Measurements from ENCODE around the gene SLC10A4.
A peak's percentile ranks its signal among the peaks of the same experiment; 100 is the strongest.
"Not testable (repeated sequence)": the region's sequence is repeated elsewhere in the genome, so short reads cannot be mapped to it uniquely, and the experiment has no call there.

Gene SLC10A4

DNA sequence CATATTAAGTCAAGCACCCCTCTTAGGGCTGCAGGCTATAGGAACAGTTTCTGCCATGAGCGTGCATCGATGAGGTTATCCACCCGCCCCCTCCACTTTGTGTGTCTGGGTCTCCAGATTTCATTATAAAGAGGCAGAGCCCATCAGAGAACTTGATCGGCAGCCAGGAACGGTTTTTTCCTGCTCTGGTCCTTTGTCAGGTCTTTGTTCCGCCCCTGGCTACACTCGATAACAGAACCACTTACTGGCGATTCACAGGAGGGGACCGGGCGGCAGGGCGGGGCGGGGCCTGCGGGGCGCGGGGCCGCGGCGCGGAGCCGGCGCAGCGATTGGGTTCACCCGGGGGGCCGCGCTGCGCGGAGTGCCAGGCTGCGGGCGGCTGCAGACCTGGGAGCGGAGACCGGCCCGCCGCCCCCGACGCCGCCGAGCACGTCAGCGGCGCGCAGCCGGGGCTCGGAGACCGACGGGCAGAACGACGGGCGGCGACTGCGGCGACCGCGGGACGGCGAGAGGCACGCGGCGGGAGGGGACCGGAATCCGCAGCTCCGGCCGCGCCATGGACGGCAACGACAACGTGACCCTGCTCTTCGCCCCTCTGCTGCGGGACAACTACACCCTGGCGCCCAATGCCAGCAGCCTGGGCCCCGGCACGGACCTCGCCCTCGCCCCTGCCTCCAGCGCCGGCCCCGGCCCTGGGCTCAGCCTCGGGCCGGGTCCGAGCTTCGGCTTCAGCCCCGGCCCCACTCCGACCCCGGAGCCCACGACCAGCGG, at the start of gene SLC10A4:
TSS of gene SLC10A4 (plus strand) at position 338 of the 771 bp plus-strand sequence. CDS start at position 557, 219 bp downstream.
- peak; percentile 63 for DNase-seq (ENCODE audit: low read depth, low spot score)

DNA sequence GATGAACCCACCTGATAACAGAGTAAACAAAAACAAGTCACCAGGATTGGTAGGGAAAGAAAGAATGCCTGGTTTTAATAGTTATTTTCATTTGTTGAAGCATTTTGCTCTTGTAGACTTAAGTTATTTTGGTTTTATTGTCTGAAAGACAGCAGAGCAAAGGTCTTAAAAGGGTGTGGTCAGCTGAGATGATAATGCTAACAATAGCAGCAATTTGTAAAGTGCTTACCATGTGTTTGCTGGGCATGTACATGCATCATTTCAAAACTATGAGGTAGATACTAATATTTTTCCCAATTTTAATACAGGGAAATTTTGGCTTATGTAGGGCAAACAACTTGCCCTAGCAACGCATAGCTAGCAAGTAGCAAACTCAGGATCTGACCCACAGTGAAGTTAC, 46.8 kb upstream of the SLC10A4 start:
- no peak for DNase-seq (ENCODE audit: low read depth, low spot score)

- no peak for DNase-seq (ENCODE audit: low read depth, low spot score)
These were observed 43.2 kb upstream of the SLC10A4 start for GRCh38 chr4:48439988-48440387.

- DNase-seq (ENCODE audit: low read depth, low spot score): not testable (repeated sequence)
These were observed 42.2 kb upstream of the SLC10A4 start for GRCh38 chr4:48440914-48441313.

- no peak for DNase-seq (ENCODE audit: low read depth, low spot score)
These were observed 37.4 kb upstream of the SLC10A4 start for GRCh38 chr4:48445704-48446103.

GRCh38 chr4:48446642-48447041, 36.5 kb upstream of the SLC10A4 start:
- DNase-seq (ENCODE audit: low read depth, low spot score): no peak

DNA sequence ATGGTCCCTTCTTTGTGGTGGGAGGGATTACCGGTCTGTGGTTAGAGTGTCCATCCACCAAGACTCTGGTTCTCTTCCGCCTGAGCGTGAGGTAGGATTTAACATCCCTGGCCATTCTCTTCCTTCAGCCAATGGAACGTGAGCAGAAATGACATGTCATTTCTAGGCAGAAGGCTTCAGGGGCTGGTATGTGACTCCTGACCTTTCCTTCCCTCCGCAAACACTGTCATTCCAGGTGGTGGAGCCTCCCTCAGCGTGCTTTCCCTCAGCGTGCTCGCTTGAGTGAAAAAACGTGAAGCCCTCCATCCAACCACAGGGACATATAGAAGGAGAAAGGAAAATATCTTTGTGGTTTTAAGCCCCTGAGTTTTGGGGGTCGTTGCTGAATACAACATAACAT, 34.0 kb upstream of the SLC10A4 start:
- DNase-seq (ENCODE audit: low read depth, low spot score): no peak

DNA sequence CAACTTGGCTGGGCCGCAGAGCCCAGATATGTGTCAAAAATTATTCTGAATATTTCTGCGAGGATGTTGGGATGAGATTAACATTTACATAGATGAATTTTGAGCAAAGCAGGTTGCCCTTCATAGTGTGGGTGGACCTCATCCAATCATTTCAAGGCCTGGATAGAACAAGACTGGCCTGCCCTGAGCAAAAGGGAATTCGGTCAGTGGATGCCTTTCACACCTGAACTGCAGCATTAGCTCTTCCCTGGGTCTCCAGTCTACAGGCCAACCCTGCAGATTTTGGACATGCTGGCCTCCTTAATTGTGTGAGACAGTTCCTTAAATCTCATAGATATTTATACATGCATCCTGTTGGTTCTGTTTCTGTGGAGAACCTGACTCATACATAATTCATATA, 32.4 kb upstream of the SLC10A4 start:
- no peak for DNase-seq (ENCODE audit: low read depth, low spot score)

DNA sequence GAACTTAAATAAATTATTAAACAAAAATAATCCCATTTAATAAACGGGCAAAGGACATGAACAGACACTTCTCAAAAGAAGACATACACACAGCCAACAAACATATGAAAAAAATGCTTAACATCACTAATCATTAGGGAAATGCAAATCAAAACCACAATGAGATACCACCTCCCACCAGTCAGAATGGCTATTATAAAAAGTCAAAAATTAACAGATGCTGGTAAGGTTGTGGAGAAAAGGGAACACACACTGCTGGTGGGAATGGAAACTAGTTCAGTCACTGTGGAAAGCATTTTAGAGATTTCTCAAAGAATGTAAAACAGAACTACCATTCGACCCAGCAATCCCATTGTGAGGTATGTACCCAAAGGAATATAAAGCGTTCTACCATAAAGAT, 31.5 kb upstream of the SLC10A4 start:
- not testable (repeated sequence) for DNase-seq (ENCODE audit: low read depth, low spot score)

DNA sequence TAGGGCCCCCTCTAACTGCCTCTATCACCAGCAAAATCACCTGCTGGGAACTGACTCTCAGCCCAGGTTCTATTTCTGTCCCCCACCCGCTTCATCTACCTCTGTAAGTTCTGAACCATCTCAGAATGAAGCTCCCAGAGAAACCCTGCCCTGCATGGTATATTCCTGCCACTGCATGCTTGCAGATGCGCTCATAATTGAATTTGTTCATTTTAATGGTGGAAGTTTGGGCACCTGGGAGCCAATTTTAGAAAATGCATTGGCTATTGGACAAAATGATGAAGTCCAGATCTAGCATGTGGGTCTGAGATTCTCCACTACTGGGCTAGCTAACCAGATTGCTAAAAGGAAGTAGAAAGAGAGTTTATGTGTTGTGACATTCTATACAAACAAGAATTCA, 28.6 kb upstream of the SLC10A4 start:
- DNase-seq (ENCODE audit: low read depth, low spot score): no peak

DNA sequence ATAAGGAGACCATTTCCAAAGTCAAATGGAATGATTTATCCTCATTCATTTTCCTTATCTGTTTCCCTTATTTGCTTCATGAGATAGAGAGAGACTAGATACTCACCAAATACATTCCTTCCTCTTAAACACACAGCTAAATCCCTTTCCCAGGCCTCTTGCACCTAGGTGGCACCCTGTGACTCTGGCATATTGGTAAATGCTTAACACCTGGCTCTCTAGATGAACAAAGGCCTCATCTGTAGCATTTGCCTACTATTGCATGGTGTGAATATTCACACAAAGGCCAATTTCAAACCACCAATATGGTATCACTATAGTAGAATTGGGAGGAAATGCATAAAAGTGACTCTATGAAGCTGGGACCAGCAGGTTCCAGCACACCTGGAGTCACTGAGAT, 22.1 kb upstream of the SLC10A4 start:
- no peak for DNase-seq (ENCODE audit: low read depth, low spot score)

DNA sequence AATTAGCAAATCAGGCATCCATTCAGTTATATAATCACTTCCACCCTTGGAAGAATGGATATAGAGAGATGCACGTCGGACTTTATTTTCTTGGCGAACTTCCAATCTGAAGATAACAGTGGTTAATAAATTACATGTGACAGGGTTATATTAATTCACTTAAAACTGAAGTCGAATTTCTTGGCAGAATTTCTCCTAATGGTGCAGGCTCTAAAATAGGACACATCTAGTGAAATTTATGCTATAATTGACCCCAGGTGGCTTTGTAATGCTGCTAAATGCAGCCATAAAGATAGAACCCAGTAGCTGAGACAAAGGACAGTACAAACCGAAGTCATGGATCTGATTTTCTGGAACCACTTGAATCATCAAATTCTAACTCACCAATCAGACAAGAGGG, 20.8 kb upstream of the SLC10A4 start:
- DNase-seq (ENCODE audit: low read depth, low spot score): no peak

DNA sequence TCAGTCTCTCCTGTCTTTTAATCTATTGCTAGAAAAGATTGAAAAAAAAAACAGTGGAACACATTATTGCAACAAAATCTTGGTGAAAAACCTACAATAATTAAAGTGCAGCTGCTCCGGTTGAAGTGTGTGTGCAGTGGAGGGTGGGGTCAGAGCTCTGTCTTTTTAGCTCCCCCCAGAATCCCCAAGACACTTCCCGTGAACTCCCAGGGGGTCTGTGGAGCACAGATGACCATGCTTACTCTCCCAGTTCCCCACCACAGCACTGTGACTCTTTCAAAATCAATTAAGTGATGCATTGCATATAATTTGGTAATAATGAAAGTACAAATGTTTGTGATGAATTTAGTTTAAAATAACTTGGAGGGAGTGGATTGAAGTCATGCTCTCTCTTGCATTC, 15.7 kb upstream of the SLC10A4 start:
- no peak for DNase-seq (ENCODE audit: low read depth, low spot score)

- DNase-seq (ENCODE audit: low read depth, low spot score): no peak
These were observed 15.3 kb upstream of the SLC10A4 start for GRCh38 chr4:48467891-48468290.

GRCh38 chr4:48470137-48470536, 13.0 kb upstream of the SLC10A4 start:
- DNase-seq (ENCODE audit: low read depth, low spot score): no peak

- DNase-seq (ENCODE audit: low read depth, low spot score): no peak
These were observed 12.6 kb upstream of the SLC10A4 start for GRCh38 chr4:48470570-48470969.

- DNase-seq (ENCODE audit: low read depth, low spot score): no peak
These were observed 10.3 kb upstream of the SLC10A4 start for GRCh38 chr4:48472794-48473193.

GRCh38 chr4:48475770-48476169, 7.4 kb upstream of the SLC10A4 start:
- DNase-seq (ENCODE audit: low read depth, low spot score): no peak

DNA sequence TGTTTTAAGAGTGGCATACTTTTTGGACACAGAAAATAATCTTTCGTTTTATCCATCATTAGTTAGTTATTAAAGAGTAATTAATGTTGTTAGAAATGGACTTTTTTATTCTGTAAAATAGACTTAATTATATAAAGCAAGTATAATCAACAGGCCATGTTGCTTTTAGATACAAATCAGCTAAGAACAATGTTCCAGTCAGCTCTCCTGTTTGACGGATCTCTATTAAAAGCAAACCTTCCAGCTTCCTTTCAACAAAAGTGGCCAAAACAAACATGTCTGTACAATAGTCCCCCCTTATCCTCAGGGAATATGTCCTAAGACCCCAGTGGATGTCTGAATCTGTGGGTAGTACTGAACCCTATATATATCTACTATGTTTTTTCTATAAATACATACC, 4.9 kb upstream of the SLC10A4 start:
- DNase-seq (ENCODE audit: low read depth, low spot score): no peak

- DNase-seq (ENCODE audit: low read depth, low spot score): no peak
These were observed 1.6 kb upstream of the SLC10A4 start for GRCh38 chr4:48481581-48481980.

DNA sequence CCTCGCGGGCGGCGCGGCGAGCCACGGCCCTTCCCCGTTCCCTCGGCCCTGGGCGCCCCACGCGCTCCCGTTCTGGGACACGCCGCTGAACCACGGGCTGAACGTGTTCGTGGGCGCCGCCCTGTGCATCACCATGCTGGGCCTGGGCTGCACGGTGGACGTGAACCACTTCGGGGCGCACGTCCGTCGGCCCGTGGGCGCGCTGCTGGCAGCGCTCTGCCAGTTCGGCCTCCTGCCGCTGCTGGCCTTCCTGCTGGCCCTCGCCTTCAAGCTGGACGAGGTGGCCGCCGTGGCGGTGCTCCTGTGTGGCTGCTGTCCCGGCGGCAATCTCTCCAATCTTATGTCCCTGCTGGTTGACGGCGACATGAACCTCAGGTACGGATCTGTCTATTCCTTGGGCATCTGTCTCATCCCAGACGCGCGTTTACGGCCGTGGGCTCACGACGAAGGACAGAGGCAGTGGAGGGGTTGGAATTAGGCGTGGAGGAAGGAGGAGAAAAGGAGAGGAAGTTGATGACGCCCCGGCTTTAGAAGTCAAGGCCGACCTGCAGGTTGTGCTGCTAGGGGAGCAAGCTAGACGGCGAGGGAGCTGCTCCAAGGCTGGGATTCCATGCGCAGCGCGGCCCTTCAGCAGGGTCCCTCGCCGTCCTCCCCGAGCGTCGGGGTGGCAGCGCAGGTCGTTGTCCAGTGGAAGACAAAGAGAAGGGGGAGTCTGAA, 792 bp downstream of the SLC10A4 start:
- peak; percentile 47 for DNase-seq (ENCODE audit: low read depth, low spot score)

DNA sequence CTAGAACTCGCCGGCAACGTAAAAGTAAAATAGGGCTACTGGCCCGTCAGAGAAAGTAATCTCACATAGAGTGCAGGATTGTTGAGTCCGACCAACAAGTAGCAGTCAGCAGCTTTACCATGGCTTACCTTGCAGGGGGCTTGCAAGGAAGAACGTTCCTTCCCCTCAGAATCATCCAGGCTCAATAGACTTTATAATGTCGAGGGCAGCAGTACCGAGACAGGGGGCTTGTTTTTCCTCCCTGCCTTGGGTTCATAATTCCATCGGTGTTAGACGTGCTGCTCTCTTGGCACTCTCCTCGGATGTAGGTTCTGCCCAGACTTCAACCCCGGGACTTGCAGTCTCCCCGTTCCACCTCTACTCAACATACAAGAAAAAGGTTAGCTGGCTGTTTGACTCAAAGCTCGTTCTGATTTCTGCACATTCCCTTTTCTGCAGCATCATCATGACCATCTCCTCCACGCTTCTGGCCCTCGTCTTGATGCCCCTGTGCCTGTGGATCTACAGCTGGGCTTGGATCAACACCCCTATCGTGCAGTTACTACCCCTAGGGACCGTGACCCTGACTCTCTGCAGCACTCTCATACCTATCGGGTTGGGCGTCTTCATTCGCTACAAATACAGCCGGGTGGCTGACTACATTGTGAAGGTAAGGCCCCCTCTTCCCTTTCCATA, 1.5 kb downstream of the SLC10A4 start:
- DNase-seq (ENCODE audit: low read depth, low spot score): peak; percentile 16

DNA sequence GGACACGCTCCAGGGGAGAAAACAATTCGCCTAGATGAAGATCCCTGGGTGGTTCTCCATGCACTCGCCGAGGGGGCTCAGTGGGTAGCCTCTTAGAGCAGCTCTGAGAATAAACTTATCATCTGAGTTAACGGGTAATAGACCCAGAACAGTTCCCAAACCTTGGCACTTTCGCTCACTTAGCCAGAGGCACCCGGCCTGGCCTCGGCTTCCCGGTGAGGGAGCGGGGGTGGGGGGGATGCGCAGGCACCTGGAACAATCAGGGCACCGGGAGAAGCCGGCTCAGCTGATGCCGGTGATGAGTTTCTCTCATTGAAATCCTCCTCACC, 6.5 kb downstream of the SLC10A4 start:
- peak; percentile 49 for DNase-seq (ENCODE audit: low read depth, low spot score)

Measured in ELF-1 (cell line).